Measurements from ENCODE around the gene SH2D4B.

DNA sequence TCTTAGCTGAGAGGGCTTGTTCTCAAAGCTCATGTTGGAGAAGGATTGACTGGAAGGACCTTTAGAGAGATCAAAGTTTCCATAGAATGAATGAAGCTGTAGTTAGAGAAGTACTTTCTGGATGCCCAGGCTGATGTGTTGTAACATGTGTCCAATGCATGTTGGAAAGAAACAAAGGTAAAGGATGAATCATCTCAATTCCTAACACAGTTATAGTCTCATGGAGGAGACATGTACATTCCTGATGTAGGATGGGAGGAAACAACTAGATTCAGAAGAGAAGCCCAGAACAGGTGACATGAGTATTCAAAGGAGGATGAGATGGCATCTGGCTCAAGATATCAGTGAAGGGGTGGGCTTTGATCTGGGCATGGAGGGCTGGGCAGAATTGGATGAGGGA lies 152.7 kb downstream of the SH2D4B start:
- TF ChIP-seq, protein P1, sequence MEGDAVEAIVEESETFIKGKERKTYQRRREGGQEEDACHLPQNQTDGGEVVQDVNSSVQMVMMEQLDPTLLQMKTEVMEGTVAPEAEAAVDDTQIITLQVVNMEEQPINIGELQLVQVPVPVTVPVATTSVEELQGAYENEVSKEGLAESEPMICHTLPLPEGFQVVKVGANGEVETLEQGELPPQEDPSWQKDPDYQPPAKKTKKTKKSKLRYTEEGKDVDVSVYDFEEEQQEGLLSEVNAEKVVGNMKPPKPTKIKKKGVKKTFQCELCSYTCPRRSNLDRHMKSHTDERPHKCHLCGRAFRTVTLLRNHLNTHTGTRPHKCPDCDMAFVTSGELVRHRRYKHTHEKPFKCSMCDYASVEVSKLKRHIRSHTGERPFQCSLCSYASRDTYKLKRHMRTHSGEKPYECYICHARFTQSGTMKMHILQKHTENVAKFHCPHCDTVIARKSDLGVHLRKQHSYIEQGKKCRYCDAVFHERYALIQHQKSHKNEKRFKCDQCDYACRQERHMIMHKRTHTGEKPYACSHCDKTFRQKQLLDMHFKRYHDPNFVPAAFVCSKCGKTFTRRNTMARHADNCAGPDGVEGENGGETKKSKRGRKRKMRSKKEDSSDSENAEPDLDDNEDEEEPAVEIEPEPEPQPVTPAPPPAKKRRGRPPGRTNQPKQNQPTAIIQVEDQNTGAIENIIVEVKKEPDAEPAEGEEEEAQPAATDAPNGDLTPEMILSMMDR (IDR thresholded peaks at IDR 0.05; ENCODE audit: low read length), result no peak
- TF ChIP-seq EZH2 (IDR thresholded peaks at IDR 0.05; ENCODE audit: borderline replicate concordance, low read length), result no peak

Measured in OCI-LY1 (cell line).